Stimulated activated CD4-positive, alpha-beta T cell treated with anti-CD3 and anti-CD28 coated beads, Interleukin-12 subunit alpha, Interleukin-12 subunit beta, amount 100 ng/mL, for 4 hours (primary cell): ENCODE measurements around the gene SOS2.
"Not testable (repeated sequence)": the region's sequence is repeated elsewhere in the genome, so short reads cannot be mapped to it uniquely, and the experiment has no call there.

Experiments used
- DNase-seq: peaks from one replicate; pipeline ENCODE4 v3.0.0-alpha.2; 2020

The SOS2 gene

DNA sequence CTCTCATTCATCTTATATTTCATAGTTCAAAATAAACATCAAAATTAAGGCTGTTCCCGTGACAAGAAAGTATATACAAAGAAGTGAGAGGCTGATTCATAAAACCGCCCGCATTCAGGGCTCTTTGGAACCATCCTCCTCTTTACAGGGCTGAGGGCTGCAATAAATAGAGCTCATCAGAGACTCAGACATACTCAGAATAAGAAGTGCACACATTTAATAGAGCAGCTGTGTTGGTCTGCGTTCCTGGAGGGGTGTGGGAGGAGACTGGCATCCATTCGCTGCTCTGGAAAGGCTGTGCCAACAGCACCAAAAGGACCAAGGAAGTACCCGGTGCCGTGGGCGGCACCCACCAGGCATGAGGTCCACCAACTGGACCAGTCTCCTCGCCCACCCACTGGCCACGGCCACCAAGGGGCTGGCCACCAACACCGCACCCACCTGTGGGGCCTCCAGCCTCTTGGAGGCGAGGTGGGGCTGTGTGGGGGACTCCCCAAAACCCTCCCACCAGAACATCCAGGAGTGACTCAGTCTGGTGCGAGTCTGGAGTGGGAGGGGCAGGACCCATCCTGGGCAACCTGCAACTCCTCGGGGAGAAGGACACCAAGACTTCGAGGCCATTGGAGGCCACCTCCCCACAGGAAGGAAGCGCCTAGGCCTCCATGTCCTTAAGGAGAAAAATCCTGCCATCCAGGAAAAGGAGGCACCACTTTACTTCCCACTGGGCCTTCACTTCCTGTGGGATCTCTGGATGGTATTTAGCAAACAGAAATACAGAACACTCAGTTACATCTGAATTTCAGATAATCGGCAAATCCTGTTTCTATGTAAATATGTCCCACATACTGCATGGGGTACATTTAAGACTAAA, 147.7 kb downstream of the SOS2 start:
- peak; percentile 50 for DNase-seq

DNA sequence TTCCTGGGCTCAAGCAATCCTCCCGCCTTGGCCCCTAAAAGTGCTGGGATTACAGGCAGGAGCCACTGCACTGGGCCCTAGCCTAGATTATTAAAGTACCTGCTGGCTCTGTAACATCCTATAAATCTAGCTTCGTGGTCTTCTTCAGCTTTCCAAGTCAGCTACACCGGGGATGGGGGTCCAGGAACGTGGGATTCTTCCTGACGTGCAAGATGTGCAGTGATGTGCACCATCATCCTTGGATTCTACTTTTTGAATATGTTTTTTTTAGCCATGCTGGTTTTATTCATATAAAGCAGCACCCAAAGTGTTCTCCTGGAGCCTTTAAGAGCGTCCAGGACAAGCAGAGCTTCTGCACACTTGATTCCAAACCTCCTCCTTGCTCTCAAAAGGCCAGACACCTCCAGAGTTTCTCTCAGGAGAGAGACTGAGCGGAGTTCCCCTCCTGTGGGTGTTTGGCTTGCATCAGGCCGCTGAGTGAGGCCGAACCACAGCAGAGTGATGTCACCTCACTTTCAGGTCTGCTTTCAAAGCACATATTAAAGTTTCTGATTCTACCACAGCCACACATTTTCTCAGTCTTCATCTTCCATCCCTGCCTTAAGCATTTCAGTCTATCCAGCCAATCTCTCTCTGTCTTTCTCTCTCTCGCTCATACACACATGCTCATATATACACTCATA, 148.5 kb downstream of the SOS2 start:
- DNase-seq: peak; percentile 76

DNA sequence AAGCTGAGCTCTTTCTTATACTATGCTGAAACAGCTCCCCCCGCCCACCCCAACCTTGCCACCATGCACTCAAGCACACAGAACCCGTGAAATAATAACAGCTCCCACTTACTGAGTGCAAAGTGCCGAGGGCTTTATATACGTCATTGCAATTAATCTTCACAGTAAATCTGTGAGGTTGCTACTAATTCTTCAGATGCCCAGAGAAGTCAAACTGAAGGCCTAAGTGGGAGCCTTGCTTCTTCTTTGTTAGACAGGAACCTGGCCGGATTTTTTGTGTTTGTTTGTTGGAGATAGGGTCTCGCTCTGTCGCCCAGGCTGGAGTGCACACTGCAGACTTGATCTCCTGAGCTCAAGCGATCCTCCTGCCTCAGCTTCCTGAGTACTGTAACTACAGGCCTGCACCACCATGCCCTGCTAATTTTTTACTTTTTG, 149.1 kb downstream of the SOS2 start:
- DNase-seq: peak; percentile 29

DNA sequence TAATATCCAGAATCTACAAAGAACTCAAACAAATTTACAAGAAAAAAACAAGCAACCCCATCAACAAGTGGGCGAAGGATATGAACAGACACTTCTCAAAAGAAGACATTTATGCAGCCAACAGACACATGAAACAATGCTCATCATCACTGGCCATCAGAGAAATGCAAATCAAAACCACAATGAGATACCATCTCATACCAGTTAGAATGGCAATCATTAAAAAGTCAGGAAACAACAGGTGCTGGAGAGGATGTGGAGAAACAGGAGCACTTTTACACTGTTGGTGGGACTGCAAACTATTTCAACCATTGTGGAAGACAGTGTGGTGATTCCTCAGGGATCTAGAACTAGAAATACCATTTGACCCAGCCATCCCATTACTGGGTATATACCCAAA, 152.3 kb downstream of the SOS2 start:
- not testable (repeated sequence) for DNase-seq

DNA sequence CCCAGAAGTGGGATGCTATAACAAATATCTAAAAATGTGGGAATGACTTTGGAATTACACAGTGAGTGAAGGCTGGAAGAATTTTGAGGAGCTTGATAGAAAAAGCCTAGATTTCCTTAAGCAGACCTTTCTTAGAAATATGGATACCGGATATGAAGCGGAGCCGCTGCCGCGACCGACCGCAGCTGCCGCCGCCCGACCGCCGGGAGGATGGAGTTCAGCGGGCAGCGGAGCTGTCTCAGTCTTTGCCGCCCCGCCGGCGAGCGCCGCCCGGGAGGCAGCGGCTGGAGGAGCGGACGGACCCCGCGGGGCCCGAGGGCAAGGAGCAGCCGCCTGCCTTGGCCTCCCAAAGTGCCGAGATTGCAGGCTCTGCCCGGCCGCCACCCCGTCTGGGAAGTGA, 157.7 kb downstream of the SOS2 start:
- not testable (repeated sequence) for DNase-seq

DNA sequence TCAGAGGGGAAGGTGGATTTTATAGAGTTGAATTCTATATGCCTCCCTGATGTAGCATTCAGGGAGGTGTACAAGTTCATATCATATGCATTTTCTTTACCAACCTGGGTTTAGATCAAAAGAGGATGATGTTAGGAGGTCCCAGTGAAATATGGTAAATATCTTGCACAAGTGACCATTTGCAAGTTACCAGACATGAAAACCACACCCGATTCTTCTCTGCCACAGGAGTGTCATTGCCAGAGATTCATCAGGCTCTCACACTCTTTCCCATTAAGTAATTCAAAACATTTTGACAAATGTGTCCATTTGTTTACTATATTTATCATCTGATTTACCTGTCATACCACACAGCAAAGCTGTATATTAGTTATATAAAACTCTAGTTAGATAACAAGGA, 159.0 kb downstream of the SOS2 start:
- no peak for DNase-seq

DNA sequence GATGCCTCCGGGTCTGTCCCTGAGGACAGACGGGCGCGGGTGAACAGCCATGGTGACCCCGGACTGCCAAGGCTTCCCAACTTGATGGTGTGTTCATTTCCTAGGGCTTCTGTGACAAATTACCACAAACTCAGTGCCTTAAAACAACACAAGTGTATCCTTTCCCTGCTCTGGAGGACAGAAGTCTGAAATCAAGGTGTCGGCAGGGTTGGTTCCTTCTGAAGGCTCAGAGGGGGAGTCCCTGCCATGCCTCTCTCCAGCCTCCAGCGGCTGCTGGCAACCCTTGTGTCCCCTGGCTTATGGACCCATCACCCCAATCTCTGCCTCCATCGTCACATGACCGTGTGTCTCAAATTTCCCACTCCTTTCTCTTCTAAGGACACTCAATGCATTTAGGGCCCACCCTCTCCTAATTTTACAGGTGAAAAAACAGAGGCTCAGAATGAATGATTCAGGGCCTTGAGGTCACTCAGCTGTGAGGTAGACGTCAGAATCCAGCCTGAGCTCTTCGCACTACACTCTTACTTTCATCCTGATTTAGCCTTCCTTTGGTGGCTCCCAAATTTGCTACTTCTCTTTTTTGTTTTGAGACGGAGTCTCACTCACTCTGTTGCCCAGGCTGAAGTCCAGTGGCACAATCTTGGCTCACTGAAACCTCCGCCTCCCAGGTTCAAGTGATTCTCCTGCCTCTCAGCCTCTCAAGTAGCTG, 160.4 kb downstream of the SOS2 start:
- DNase-seq: no peak

DNA sequence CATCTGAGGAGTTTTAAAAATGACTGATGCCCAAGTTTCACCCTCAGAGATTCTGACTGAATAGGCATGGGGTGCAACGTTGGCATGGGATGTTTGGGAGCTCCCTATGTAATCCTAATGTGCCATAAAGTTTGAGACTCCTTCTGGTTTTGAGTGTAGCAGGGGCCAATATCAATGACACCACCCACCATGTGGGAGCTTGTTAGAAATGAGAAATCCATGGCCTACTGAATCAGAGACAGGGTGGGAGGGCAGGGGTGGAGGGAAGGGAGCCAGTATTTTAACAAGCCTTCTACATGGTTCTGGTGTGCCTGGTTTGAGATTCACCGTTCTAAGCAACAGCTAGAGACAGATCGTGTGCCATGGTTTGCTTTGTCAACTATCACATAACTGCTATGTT, 161.1 kb downstream of the SOS2 start:
- DNase-seq: no peak

DNA sequence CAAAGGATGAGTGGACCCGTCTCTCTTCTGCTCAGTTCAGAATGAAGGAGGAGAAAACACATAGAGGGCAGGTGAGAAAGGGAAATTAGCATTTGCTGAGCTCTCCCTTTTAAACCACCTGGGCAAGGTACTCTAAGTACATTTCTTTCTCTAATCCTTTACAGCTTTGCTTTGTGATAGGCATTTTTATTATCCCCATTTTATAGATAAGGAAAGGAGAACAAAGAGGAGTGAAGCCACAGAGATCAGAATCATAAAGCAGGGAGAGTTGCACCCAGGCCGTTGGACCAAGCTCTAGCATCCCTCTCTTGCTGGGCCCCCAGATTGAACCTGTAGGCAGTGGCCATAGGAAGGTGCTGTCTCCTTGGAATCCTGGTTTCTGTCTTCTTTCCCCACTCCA, 162.1 kb downstream of the SOS2 start:
- no peak for DNase-seq

DNA sequence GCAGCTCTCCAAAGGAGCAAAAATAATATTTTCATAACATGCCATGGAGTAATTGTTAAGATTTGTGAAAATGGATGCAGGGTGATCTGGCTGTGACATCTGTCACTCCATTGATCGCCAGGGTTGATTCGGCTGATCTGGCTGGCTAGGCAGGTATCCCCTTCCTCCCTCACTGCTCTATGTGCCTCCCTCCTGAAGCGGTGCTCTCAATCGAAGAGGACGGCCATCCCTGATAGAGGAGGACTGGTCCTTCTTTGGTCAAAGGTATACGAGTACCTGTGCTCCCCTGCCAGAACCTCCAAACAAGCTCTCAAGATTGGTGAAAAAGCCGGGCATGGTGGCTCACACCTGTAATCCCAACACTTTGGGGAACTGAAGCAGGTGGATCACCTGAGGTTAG, 162.9 kb downstream of the SOS2 start:
- no peak for DNase-seq

DNA sequence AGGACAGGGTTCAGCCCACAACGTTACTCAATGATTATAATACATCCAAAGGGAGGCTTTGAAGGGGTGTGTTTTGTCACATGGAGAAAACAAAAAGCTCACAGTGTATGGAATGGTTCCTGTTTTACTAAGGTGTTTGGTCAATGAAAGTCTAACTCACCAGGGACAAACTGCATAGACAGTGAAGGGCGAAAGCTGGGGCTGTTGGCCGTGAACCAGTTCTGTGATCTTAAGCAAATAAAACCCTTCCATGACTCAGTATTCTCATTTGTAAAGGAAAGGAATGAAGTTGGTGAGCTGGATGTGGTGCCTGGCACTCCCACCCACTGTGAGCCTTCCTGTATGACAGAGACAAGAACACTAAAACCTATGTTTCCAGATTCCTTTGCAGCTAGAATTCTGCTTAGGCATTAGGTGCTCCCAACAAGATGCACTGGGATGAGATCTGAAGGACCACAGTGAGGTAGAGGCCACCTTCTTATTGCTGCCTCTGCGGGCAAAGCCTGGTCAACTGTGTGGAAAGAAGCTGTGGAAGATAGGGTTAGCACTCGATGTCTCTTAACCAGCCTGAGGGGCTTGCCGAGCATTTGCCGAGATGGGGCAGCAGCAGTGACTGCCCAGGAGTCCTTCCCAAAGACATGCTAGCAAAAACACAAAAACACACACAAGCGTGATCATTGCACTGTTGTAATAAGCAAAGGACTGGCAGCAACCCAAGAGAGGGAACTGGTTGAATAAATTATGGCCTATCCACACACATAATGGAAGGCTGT, 163.5 kb downstream of the SOS2 start:
- DNase-seq: no peak
